Measurements from ENCODE around the gene FFAR1.
"Not testable (repeated sequence)": the region's sequence is repeated elsewhere in the genome, so short reads cannot be mapped to it uniquely, and the experiment has no call there.

FFAR1 gene

DNA sequence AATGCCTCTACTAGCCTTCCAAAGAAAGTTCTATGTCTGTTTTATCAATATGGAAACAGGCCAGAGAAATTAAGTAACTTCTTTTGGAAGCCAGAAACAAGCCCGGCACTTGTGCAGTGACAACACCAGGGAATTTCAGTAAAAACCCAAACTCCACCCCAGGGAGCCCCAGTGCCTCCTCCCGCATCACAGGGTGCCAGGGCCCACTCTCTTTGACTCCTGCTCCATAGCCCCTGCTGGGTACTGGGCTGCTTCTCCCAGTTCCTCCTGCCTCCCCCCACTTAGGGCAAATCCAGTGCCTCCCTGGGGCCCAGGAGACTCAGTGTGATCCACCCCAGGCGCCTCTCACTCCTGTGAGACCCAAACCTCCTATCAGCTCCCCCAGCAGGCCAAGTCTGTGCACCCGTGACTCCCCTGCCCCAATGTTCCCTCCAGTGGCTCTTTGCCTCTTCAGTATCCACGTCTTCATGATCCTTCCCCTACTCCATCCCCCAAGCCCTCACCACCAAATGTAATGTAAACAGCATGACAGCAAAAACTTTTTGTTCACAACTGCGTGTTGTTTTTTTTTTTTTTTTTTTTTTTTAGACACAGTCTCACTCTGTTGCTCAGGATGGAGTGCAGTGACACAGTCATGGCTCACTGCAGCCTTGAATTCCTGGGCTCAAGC, 8.2 kb downstream of the FFAR1 start:
- Histone ChIP-seq H3K27ac (ENCODE audit: low read length) (no peak overlapping the region), H3K9me3 (ENCODE audit: control insufficient read depth in 1 of 2, low read length in 2 of 2) (no peaks in the 10 kb centered on the region)

DNA sequence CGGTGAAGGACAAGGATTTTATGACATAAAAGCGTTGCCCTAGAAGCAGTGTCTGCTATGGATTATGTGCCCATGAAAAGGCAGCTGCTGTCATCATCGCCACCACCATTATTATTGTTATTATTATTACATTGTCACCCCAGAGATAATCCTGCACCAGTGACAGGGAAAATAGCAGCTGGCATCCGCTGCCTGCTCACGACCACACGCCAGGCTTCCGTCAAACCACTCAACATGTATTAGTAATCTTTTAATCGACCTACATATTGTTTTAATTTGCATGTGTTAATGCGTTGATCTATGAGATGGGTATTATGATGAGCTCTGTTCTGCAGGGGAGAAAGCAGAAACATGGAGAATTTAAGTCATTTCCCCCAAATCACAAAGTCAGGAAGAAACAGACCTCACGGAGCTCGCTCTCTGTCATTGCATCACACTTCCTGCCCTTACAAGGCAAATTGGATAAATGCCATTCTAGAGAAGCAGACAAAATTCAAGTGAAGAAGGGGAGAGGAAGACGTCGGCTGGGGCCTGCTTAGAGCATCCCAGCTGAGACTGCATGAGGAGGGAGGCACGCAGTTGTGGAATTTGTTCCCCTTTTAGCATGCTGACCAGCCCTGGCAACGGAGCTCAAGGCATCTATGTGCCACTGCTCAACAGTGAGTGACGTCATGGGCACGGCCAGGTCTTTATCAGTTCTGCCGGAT, 10.3 kb downstream of the FFAR1 start, which contains the start of gene FFAR3:
Gene FFAR3, plus strand, starts transcription at position 594 of the 707 bp plus-strand sequence. CDS start 431 bp downstream, outside the sequence.
- no peaks in the 10 kb centered on the region for H3K4me1 ChIP-seq (ENCODE audit: control insufficient read depth in 1 of 2, insufficient read depth in 2 of 2, low read length in 2 of 2)
- H3K27me3 ChIP-seq (ENCODE audit: low read depth, low read length): no peaks in the 10 kb centered on the region
- no peaks in the 10 kb centered on the region for H3K36me3 ChIP-seq (ENCODE audit: control insufficient read depth in 1 of 2, insufficient read depth in 2 of 2, low read length in 2 of 2)
- H3K27ac ChIP-seq (ENCODE audit: low read length): no peak within 1 kb of the TSS
- H3K9me3 ChIP-seq (ENCODE audit: control insufficient read depth in 1 of 2, low read length in 2 of 2): no peaks in the 10 kb centered on the region
- no peak within 1 kb of the TSS for H3K4me3 ChIP-seq (ENCODE audit: low read depth in 1 of 2, low read length in 2 of 2)

More for the DNA sequence above, 8.2 kb downstream of the FFAR1 start:
- H3K4me3 ChIP-seq (ENCODE audit: low read depth in 1 of 2, low read length in 2 of 2): no peak overlapping the region
- H3K4me1 ChIP-seq (ENCODE audit: control insufficient read depth in 1 of 2, insufficient read depth in 2 of 2, low read length in 2 of 2): no peaks in the 10 kb centered on the region
- H3K27me3 ChIP-seq (ENCODE audit: low read depth, low read length): no peaks in the 10 kb centered on the region
- H3K36me3 ChIP-seq (ENCODE audit: control insufficient read depth in 1 of 2, insufficient read depth in 2 of 2, low read length in 2 of 2): no peaks in the 10 kb centered on the region

DNA sequence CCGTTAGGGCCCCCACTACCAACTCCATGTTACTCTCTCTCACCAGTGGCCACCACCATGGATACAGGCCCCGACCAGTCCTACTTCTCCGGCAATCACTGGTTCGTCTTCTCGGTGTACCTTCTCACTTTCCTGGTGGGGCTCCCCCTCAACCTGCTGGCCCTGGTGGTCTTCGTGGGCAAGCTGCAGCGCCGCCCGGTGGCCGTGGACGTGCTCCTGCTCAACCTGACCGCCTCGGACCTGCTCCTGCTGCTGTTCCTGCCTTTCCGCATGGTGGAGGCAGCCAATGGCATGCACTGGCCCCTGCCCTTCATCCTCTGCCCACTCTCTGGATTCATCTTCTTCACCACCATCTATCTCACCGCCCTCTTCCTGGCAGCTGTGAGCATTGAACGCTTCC, 11.1 kb downstream of the FFAR1 start:
- H3K4me3 ChIP-seq (ENCODE audit: low read depth in 1 of 2, low read length in 2 of 2): not testable (repeated sequence)

DNA sequence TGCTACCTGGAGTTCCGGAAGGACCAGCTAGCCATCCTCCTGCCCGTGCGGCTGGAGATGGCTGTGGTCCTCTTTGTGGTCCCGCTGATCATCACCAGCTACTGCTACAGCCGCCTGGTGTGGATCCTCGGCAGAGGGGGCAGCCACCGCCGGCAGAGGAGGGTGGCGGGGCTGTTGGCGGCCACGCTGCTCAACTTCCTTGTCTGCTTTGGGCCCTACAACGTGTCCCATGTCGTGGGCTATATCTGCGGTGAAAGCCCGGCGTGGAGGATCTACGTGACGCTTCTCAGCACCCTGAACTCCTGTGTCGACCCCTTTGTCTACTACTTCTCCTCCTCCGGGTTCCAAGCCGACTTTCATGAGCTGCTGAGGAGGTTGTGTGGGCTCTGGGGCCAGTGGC, 11.7 kb downstream of the FFAR1 start:
- H3K27me3 ChIP-seq (ENCODE audit: low read depth, low read length); H3K4me3 ChIP-seq (ENCODE audit: low read depth in 1 of 2, low read length in 2 of 2); H3K4me1 ChIP-seq (ENCODE audit: control insufficient read depth in 1 of 2, insufficient read depth in 2 of 2, low read length in 2 of 2); H3K9me3 ChIP-seq (ENCODE audit: control insufficient read depth in 1 of 2, low read length in 2 of 2); H3K27ac ChIP-seq (ENCODE audit: low read length); H3K36me3 ChIP-seq (ENCODE audit: control insufficient read depth in 1 of 2, insufficient read depth in 2 of 2, low read length in 2 of 2): not testable (repeated sequence)

More for the DNA sequence above, 11.1 kb downstream of the FFAR1 start:
- not testable (repeated sequence) for H3K36me3 ChIP-seq (ENCODE audit: control insufficient read depth in 1 of 2, insufficient read depth in 2 of 2, low read length in 2 of 2); H3K27me3 ChIP-seq (ENCODE audit: low read depth, low read length); H3K9me3 ChIP-seq (ENCODE audit: control insufficient read depth in 1 of 2, low read length in 2 of 2); H3K4me1 ChIP-seq (ENCODE audit: control insufficient read depth in 1 of 2, insufficient read depth in 2 of 2, low read length in 2 of 2); H3K27ac ChIP-seq (ENCODE audit: low read length)

DNA sequence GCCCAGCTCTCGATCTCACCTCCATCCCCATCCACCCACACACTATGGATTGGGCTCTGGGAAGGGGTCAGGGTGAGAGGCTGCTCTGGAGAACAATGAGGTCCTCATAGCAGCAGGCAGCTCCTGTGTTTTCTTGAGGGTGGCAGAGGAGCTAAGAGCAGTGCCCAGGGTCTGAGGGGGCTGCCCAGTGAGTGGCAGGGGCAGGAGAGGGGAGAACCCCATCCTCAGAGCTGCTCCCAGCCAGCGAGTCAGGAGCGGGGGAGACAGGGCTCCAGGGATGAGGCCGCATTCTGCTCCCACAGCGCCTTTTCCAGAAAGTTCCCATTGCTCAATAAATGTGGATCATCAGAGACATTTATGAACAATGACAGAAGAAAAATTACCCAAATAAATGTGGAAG, 12.4 kb downstream of the FFAR1 start:
- H3K27ac ChIP-seq (ENCODE audit: low read length); H3K4me3 ChIP-seq (ENCODE audit: low read depth in 1 of 2, low read length in 2 of 2); H3K36me3 ChIP-seq (ENCODE audit: control insufficient read depth in 1 of 2, insufficient read depth in 2 of 2, low read length in 2 of 2); H3K9me3 ChIP-seq (ENCODE audit: control insufficient read depth in 1 of 2, low read length in 2 of 2); H3K4me1 ChIP-seq (ENCODE audit: control insufficient read depth in 1 of 2, insufficient read depth in 2 of 2, low read length in 2 of 2); H3K27me3 ChIP-seq (ENCODE audit: low read depth, low read length): not testable (repeated sequence)

DNA sequence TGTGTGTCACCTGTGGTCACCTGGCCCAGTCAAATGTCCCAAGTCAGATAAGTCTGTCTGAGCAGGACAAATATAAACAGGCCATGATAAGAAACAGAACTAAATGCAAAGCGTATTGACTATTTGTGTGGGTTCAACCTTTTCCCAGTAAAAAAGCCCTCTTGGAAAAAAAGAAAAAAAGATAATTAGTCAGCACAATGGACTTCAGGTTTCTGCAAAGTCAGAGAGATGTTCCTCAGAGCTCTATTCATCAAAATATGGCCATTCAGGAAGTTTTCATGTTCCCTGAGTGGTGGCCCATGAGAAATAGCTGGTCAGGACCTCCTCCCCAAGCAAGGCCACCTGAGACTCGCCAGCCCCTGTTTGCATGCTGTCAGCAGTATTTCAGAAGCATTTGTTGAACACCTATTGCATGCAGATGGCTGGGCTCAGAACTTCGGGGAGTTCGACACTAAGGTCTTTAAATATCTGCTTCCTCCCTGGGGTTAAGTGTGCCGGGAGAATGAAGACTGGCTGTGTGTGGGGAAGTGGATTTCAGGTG, 13.2 kb downstream of the FFAR1 start:
- Histone ChIP-seq H3K4me3 (ENCODE audit: low read depth in 1 of 2, low read length in 2 of 2) (no peak overlapping the region), H3K9me3 (ENCODE audit: control insufficient read depth in 1 of 2, low read length in 2 of 2) (no peaks in the 10 kb centered on the region), H3K27me3 (ENCODE audit: low read depth, low read length) (no peaks in the 10 kb centered on the region)

DNA sequence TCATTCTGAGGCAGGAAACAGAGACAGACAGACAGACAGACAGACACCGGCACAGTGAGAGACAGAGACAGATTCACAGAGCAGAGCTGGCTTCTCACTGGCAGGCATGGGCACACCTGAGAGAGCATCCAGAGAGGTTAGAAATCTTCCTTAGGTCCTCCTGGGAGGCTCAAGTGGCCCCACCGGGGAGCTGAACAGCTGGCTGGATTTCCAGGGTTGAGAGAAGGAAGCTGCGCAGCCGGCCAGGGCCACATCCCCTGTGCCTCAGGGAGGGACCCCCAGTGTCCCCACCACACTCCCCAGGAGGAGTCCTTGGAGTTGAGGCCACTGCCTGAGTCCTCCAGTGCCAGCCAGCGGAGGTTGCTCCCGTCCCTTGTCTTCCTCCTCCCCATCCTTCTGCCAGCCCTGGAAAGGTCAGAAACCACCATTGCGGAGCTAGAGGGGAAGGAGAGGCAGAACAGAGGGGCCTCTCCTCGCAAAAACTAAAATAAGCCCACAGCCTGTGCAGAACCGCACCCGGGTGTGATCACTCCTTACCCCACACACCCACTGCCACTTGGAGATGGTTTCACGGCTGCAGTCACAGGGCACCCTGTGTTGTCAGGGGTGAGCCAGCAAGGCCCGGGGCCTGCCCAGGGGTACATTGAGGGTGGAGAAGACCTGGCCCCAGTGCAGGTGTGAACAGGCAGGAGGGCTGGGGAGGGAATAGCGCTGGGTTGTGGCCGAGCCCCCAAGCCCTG, 14.7 kb downstream of the FFAR1 start:
- H3K9me3 ChIP-seq (ENCODE audit: control insufficient read depth in 1 of 2, low read length in 2 of 2): no peaks in the 10 kb centered on the region
- H3K27me3 ChIP-seq (ENCODE audit: low read depth, low read length): no peaks in the 10 kb centered on the region
- H3K36me3 ChIP-seq (ENCODE audit: control insufficient read depth in 1 of 2, insufficient read depth in 2 of 2, low read length in 2 of 2): no peaks in the 10 kb centered on the region
- H3K27ac ChIP-seq (ENCODE audit: low read length): no peak overlapping the region
- H3K4me1 ChIP-seq (ENCODE audit: control insufficient read depth in 1 of 2, insufficient read depth in 2 of 2, low read length in 2 of 2): no peaks in the 10 kb centered on the region
- no peak overlapping the region for H3K4me3 ChIP-seq (ENCODE audit: low read depth in 1 of 2, low read length in 2 of 2)

More for the DNA sequence above, 13.2 kb downstream of the FFAR1 start:
- H3K4me1 ChIP-seq (ENCODE audit: control insufficient read depth in 1 of 2, insufficient read depth in 2 of 2, low read length in 2 of 2): no peaks in the 10 kb centered on the region
- H3K36me3 ChIP-seq (ENCODE audit: control insufficient read depth in 1 of 2, insufficient read depth in 2 of 2, low read length in 2 of 2): no peaks in the 10 kb centered on the region
- H3K27ac ChIP-seq (ENCODE audit: low read length): no peak overlapping the region

DNA sequence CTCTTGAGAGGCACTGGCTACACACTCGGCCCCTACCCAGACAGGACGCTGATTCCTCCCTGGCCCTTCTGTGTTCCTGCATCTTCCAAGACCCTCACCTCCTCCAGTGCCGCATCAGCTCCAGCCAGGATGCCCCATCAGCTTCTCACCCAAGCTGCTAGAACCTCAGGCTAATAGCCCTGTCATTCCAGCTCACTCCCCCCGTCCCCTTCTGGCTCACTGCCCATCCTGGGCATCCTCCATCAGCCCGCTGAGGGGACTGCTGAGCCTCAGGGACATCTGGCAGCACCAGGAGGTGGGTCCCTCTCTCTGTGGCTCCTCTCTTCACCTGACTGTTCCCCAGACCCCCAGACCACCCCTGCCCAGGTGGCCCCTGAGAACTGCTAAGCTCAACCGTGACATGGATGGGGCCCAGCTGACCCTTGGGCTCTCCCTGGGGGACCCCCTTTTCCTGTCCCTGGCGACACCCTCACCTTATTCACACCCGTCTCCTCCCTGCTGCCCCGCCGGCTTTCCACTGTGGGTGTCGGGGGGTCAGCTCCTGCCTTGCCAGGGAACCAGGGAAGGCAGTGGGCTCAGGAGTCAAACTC, 15.4 kb downstream of the FFAR1 start:
- Histone ChIP-seq H3K4me3 (ENCODE audit: low read depth in 1 of 2, low read length in 2 of 2) (no peak overlapping the region), H3K4me1 (ENCODE audit: control insufficient read depth in 1 of 2, insufficient read depth in 2 of 2, low read length in 2 of 2) (no peaks in the 10 kb centered on the region), H3K36me3 (ENCODE audit: control insufficient read depth in 1 of 2, insufficient read depth in 2 of 2, low read length in 2 of 2) (no peaks in the 10 kb centered on the region), H3K27ac (ENCODE audit: low read length) (no peak overlapping the region), H3K9me3 (ENCODE audit: control insufficient read depth in 1 of 2, low read length in 2 of 2) (no peaks in the 10 kb centered on the region), H3K27me3 (ENCODE audit: low read depth, low read length) (no peaks in the 10 kb centered on the region)

DNA sequence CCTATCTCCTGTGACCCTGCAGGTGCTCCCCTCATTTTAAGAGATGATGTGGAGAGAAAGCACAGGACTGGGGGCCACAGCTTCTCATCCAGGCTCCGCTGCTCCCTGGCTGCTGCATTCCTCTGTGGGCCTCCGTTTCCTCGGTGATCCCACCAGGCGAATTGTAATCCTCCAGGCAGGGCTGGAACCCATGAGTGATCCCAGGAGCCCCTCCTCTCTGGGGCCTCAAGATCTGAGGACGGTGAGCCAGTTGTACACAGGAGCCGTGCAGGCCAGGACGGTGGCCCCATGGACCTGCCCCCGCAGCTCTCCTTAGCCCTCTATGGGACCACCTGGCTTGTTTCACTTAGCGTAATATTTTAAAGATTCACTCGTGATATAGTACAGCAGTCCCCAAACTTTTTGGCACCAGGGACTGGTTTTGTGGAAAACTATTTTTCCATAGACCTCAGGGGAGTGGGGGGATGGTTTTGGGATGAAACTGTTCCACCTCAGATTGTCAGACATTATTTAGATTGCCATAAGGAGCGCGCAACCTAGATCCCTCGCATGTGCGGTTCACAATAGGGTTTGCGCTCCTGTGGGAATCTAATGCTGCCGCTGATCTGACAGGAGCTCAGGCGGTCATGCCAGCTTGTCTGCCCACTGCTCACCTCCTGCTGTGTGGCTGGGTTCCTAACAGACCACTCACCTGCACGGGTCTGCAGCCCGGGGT, 16.2 kb downstream of the FFAR1 start:
- no peak overlapping the region for H3K27ac ChIP-seq (ENCODE audit: low read length)
- H3K36me3 ChIP-seq (ENCODE audit: control insufficient read depth in 1 of 2, insufficient read depth in 2 of 2, low read length in 2 of 2): no peaks in the 10 kb centered on the region
- no peaks in the 10 kb centered on the region for H3K27me3 ChIP-seq (ENCODE audit: low read depth, low read length)
- H3K4me1 ChIP-seq (ENCODE audit: control insufficient read depth in 1 of 2, insufficient read depth in 2 of 2, low read length in 2 of 2): no peaks in the 10 kb centered on the region
- H3K9me3 ChIP-seq (ENCODE audit: control insufficient read depth in 1 of 2, low read length in 2 of 2): no peaks in the 10 kb centered on the region
- H3K4me3 ChIP-seq (ENCODE audit: low read depth in 1 of 2, low read length in 2 of 2): no peak overlapping the region

DNA sequence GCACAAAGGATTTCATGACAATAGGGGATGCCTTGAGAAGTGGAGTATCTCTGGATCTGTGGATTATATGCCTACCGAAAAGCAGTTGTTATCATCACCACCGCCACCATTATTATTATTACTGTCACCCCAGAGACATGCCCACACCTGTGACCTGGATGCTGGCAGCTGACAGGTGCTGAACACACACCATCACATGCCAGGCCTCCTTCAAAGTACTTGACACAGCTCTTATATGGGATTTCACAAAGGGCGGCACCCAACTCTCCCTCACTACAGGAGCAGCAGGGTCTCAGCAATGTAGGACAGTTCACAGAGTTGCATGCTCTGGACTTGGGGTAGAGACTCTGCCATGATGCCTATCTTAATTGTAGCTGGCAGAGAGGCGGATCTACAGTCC, 17.6 kb downstream of the FFAR1 start:
- Histone ChIP-seq H3K27ac (ENCODE audit: low read length) (no peak overlapping the region), H3K36me3 (ENCODE audit: control insufficient read depth in 1 of 2, insufficient read depth in 2 of 2, low read length in 2 of 2) (no peaks in the 10 kb centered on the region), H3K4me3 (ENCODE audit: low read depth in 1 of 2, low read length in 2 of 2) (no peak overlapping the region), H3K27me3 (ENCODE audit: low read depth, low read length) (no peaks in the 10 kb centered on the region), H3K4me1 (ENCODE audit: control insufficient read depth in 1 of 2, insufficient read depth in 2 of 2, low read length in 2 of 2) (no peaks in the 10 kb centered on the region), H3K9me3 (ENCODE audit: control insufficient read depth in 1 of 2, low read length in 2 of 2) (no peaks in the 10 kb centered on the region)

All from muscle layer of duodenum (tissue), 2 donors.